ENCODE measurements around the gene LHFPL6. TPM values are rescaled to one million over a fixed set of nuclear protein-coding genes. Genes with fewer than 3 reads are reported as not detected.

The LHFPL6 gene
- total RNA-seq, 2 experiments from 2014 or later, result 0.60 to 0.74 TPM

- Mint-ChIP-seq H3K4me1 (ENCODE audit: low read depth) (no peaks in the 10 kb centered on the region), H3K9me3 (peaks cover 1% of the 10 kb centered on the region), H3K4me3 (no peak overlapping the region), H3K36me3 (ENCODE audit: low read depth) (no peaks in the 10 kb centered on the region), H3K27me3 (peaks cover 17% of the 10 kb centered on the region), H3K27ac (no peak overlapping the region)
- TF ChIP-seq CTCF (IDR thresholded peaks at IDR 0.05), result no peak
- intact Hi-C loops (cut with micrococcal nuclease), result no loop called here
- ChIA-PET POLR2A (no interaction called here), CTCF (interaction anchor here (0.9 kb wide), 1 partner anchor 9 kb away, joined by 3 read pairs; no protein-coding TSS in a partner anchor)
- ATAC-seq (no peak), DNase-seq (no peak)
These were observed 240.2 kb downstream of the LHFPL6 start for GRCh38 chr13:39362652-39363381.

GRCh38 chr13:39353988-39354387, 249.0 kb downstream of the LHFPL6 start:
- H3K4me3 Mint-ChIP-seq, result no peak overlapping the region
- no peaks in the 10 kb centered on the region for H3K36me3 Mint-ChIP-seq (ENCODE audit: low read depth)
- H3K4me1 Mint-ChIP-seq (ENCODE audit: low read depth), result no peaks in the 10 kb centered on the region
- intact Hi-C loops (cut with micrococcal nuclease), result no loop called here
- H3K9me3 Mint-ChIP-seq, result peaks cover 3% of the 10 kb centered on the region
- peaks cover 14% of the 10 kb centered on the region for H3K27me3 Mint-ChIP-seq
- DNase-seq (no peak), ATAC-seq (no peak)
- TF ChIP-seq CTCF (IDR thresholded peaks at IDR 0.05), result no peak
- ChIA-PET POLR2A (no interaction called here), CTCF (interaction anchor here (1.0 kb wide), 1 partner anchor 9 kb away, joined by 3 read pairs; no protein-coding TSS in a partner anchor)
- no peak overlapping the region for H3K27ac Mint-ChIP-seq

- H3K27me3 Mint-ChIP-seq, result peaks cover 16% of the 10 kb centered on the region
- H3K4me1 Mint-ChIP-seq (ENCODE audit: low read depth), result no peaks in the 10 kb centered on the region
- no peak overlapping the region for H3K4me3 Mint-ChIP-seq
- no peaks in the 10 kb centered on the region for H3K9me3 Mint-ChIP-seq
- POLR2A ChIA-PET, result no interaction called here
- no peak for TF ChIP-seq CTCF (IDR thresholded peaks at IDR 0.05)
- H3K36me3 Mint-ChIP-seq (ENCODE audit: low read depth), result no peaks in the 10 kb centered on the region
- intact Hi-C loops (cut with micrococcal nuclease), result no loop called here
- ATAC-seq (no peak), DNase-seq (no peak)
- CTCF ChIA-PET, result interaction anchor here (1.2 kb wide), 1 partner anchor 262 kb away, joined by 3 read pairs; no protein-coding TSS in a partner anchor
- no peak overlapping the region for H3K27ac Mint-ChIP-seq
These were observed 252.5 kb downstream of the LHFPL6 start for GRCh38 chr13:39350461-39350881.

GRCh38 chr13:39349391-39349960, 253.5 kb downstream of the LHFPL6 start:
- ChIA-PET CTCF (interaction anchor here (1.2 kb wide), 1 partner anchor 263 kb away, joined by 3 read pairs; no protein-coding TSS in a partner anchor), POLR2A (no interaction called here)
- DNase-seq (no peak), ATAC-seq (no peak)
- Mint-ChIP-seq H3K27me3 (peaks cover 15% of the 10 kb centered on the region), H3K27ac (no peak overlapping the region), H3K4me1 (ENCODE audit: low read depth) (no peaks in the 10 kb centered on the region), H3K36me3 (ENCODE audit: low read depth) (no peaks in the 10 kb centered on the region), H3K9me3 (no peaks in the 10 kb centered on the region), H3K4me3 (no peak overlapping the region)
- TF ChIP-seq CTCF (IDR thresholded peaks at IDR 0.05), result no peak
- intact Hi-C loops (cut with micrococcal nuclease), result no loop called here

Measured in activated CD8-positive, alpha-beta T cell treated with anti-CD3 and anti-CD28 coated beads for 36 hours (primary cell).